HG02642 (cell line): Measurements from ENCODE around the gene VAPA.
"Not testable (repeated sequence)": the region's sequence is repeated elsewhere in the genome, so short reads cannot be mapped to it uniquely, and the experiment has no call there.

Experiments
- ATAC-seq: cut with Tn5 transposase; IDR thresholded peaks from one replicate; pipeline ENCODE4 v1.9.1; 2021; ENCODE audit warnings: mild to moderate bottlenecking; ENCODE audit not compliant: unreplicated experiment, poor library complexity

Gene VAPA

GRCh38 chr18:9885170-9886004 is 28.4 kb upstream of the VAPA start, which contains the start of gene TXNDC2:
TSS of gene TXNDC2 (plus strand) at chr18:9885973. CDS start at chr18:9886681, 708 bp downstream.
- no peak for ATAC-seq

GRCh38 chr18:9886005-9886348 is 27.8 kb upstream of the VAPA start:
- ATAC-seq, result no peak

GRCh38 chr18:9887992-9888391 is 25.8 kb upstream of the VAPA start:
- no peak for ATAC-seq

GRCh38 chr18:9890196-9890595 is 23.6 kb upstream of the VAPA start:
- no peak for ATAC-seq

GRCh38 chr18:9890957-9891356 is 22.9 kb upstream of the VAPA start:
- ATAC-seq, result no peak

GRCh38 chr18:9891515-9891914 is 22.3 kb upstream of the VAPA start:
- not testable (repeated sequence) for ATAC-seq

- ATAC-seq, result no peak
Measured at GRCh38 chr18:9894454-9895068, 19.3 kb upstream of the VAPA start.

GRCh38 chr18:9897129-9897528 is 16.7 kb upstream of the VAPA start:
- no peak for ATAC-seq

- not testable (repeated sequence) for ATAC-seq
Measured at GRCh38 chr18:9897787-9898291, 16.0 kb upstream of the VAPA start.

GRCh38 chr18:9898792-9899549 is 14.8 kb upstream of the VAPA start:
- no peak for ATAC-seq

- not testable (repeated sequence) for ATAC-seq
Measured at GRCh38 chr18:9899550-9899930, 14.3 kb upstream of the VAPA start.

GRCh38 chr18:9900699-9901098 is 13.1 kb upstream of the VAPA start:
- ATAC-seq, result no peak

- no peak for ATAC-seq
Measured at GRCh38 chr18:9901377-9901776, 12.4 kb upstream of the VAPA start.

GRCh38 chr18:9902264-9902663 is 11.6 kb upstream of the VAPA start:
- not testable (repeated sequence) for ATAC-seq

- no peak for ATAC-seq
Measured at GRCh38 chr18:9902832-9903231, 11.0 kb upstream of the VAPA start.

GRCh38 chr18:9905401-9905922 is 8.4 kb upstream of the VAPA start:
- ATAC-seq, result no peak

- ATAC-seq, result no peak
Measured at GRCh38 chr18:9906481-9906880, 7.3 kb upstream of the VAPA start.

GRCh38 chr18:9907867-9908266 is 5.9 kb upstream of the VAPA start:
- ATAC-seq, result no peak

GRCh38 chr18:9910071-9910470 is 3.7 kb upstream of the VAPA start:
- ATAC-seq, result no peak

- ATAC-seq, result no peak
Measured at GRCh38 chr18:9910661-9911060, 3.2 kb upstream of the VAPA start.

GRCh38 chr18:9911226-9911625 is 2.6 kb upstream of the VAPA start:
- no peak for ATAC-seq
